Activated B cell treated with CpG ODN at 0.5 μM for 24 hours (primary cell): ENCODE data around the gene SMPD1. TPM values are rescaled to one million over a fixed set of nuclear protein-coding genes. Genes with fewer than 3 reads are reported as not detected.
A peak's percentile ranks its signal among the peaks of the same experiment; 100 is the strongest.

Experiments
- ATAC-seq: fragments of 200-7000 bp; cut with Tn5 transposase; one replicate; pipeline ENCODE4 v1.10.0; 2021; ENCODE audit warnings: low read depth, mild to moderate bottlenecking, moderate library complexity
- CTCF ChIA-PET: fragments of 350-600 bp; sonication (Branson Sonifier 250); formaldehyde crosslinking; loops from one replicate; lab custom pipeline; 2021; ENCODE audit warnings: antibody characterized with exemption; lab: Charles Lee
- POLR2A ChIA-PET: fragments of 350-600 bp; sonication (Branson Sonifier 250); formaldehyde crosslinking; loops from one replicate; lab custom pipeline; 2021; ENCODE audit warnings: antibody characterized with exemption; lab: Charles Lee
- DNase-seq: peaks from one replicate; pipeline ENCODE4 v3.0.0; 2022
- H3K27ac Mint-ChIP-seq: one replicate; pipeline ENCODE4 v1.8.0; 2020; ENCODE audit warnings: mixed read lengths
- H3K27me3 Mint-ChIP-seq: one replicate; pipeline ENCODE4 v1.8.0; 2021; ENCODE audit warnings: mixed read lengths
- H3K36me3 Mint-ChIP-seq: one replicate; pipeline ENCODE4 v1.8.0; 2021; ENCODE audit warnings: low read depth, mixed read lengths
- H3K4me1 Mint-ChIP-seq: one replicate; pipeline ENCODE4 v1.8.0; 2021; ENCODE audit warnings: mixed read lengths
- H3K4me3 Mint-ChIP-seq: one replicate; pipeline ENCODE4 v1.8.0; 2020; ENCODE audit warnings: mild to moderate bottlenecking, mixed read lengths
- H3K9me3 Mint-ChIP-seq: one replicate; pipeline ENCODE4 v1.8.0; 2020; ENCODE audit warnings: mixed read lengths
- intact Hi-C: fragments of 100-400 bp; cut with micrococcal nuclease; formaldehyde crosslinking; loops from one replicate; pipeline ENCODE4 v1.15.1; 2024
- total RNA-seq: library from RNA; stranded (reverse); gene quantifications from 2 replicates; pipeline ENCODE4 v1.2.3, GENCODE V29; 2022
- TF ChIP-seq, protein P1 (sequence below): fragments of 200-600 bp; IDR thresholded peaks from one replicate; pipeline ENCODE4 v1.8.0; 2022; ENCODE audit warnings: antibody characterized with exemption, mild to moderate bottlenecking

SMPD1 gene
- total RNA-seq, 1 donor from 2014 or later, result 16.9 TPM

- Mint-ChIP-seq H3K27ac (no peak overlapping the region), H3K9me3 (no peaks in the 10 kb centered on the region), H3K4me1 (peaks cover 38% of the 10 kb centered on the region), H3K4me3 (no peak overlapping the region), H3K36me3 (peaks cover 2% of the 10 kb centered on the region), H3K27me3 (no peaks in the 10 kb centered on the region)
- intact Hi-C loops, result no loop called here
- POLR2A ChIA-PET, result interaction anchor here (2.0 to 3.2 kb wide), 4 partner anchors 8 to 18 kb away, joined by 6 to 45 read pairs (median 14); partner anchors contain the start of genes APBB1 and SMPD1
- TF ChIP-seq, protein P1, sequence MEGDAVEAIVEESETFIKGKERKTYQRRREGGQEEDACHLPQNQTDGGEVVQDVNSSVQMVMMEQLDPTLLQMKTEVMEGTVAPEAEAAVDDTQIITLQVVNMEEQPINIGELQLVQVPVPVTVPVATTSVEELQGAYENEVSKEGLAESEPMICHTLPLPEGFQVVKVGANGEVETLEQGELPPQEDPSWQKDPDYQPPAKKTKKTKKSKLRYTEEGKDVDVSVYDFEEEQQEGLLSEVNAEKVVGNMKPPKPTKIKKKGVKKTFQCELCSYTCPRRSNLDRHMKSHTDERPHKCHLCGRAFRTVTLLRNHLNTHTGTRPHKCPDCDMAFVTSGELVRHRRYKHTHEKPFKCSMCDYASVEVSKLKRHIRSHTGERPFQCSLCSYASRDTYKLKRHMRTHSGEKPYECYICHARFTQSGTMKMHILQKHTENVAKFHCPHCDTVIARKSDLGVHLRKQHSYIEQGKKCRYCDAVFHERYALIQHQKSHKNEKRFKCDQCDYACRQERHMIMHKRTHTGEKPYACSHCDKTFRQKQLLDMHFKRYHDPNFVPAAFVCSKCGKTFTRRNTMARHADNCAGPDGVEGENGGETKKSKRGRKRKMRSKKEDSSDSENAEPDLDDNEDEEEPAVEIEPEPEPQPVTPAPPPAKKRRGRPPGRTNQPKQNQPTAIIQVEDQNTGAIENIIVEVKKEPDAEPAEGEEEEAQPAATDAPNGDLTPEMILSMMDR, result no peak
- DNase-seq (no peak), ATAC-seq (no peak)
- CTCF ChIA-PET, result no interaction called here
Measured at GRCh38 chr11:6400431-6401345, 10.4 kb downstream of the SMPD1 start.

- no peak overlapping the region for H3K27ac Mint-ChIP-seq
- DNase-seq, result no peak
- H3K4me3 Mint-ChIP-seq, result no peak overlapping the region
- ATAC-seq, result no peak
- ChIA-PET CTCF (no interaction called here), POLR2A (interaction anchor here (2.0 to 3.2 kb wide), 3 partner anchors 9 to 17 kb away, joined by 7 to 45 read pairs (median 20); partner anchors contain the start of genes APBB1 and SMPD1)
- no peaks in the 10 kb centered on the region for H3K36me3 Mint-ChIP-seq
- no peaks in the 10 kb centered on the region for H3K27me3 Mint-ChIP-seq
- peaks cover 45% of the 10 kb centered on the region for H3K4me1 Mint-ChIP-seq
- TF ChIP-seq, protein P1, result no peak
- H3K9me3 Mint-ChIP-seq, result no peaks in the 10 kb centered on the region
- intact Hi-C loops, result no loop called here
Measured at GRCh38 chr11:6401464-6401863, 11.2 kb downstream of the SMPD1 start.

- DNase-seq, result no peak
- intact Hi-C loops, result loop anchor here (1.0 to 2.0 kb wide), 2 partner anchors 12 to 17 kb away; partner anchors contain the start of genes APBB1 and SMPD1
- POLR2A ChIA-PET, result interaction anchor here (1.1 to 3.2 kb wide), 5 partner anchors 9 to 210 kb away, joined by 3 to 45 read pairs (median 7); partner anchors contain the start of genes APBB1, SMPD1 and TAF10
- H3K36me3 Mint-ChIP-seq, result no peaks in the 10 kb centered on the region
- peak; percentile 19 for ATAC-seq
- CTCF ChIA-PET, result interaction anchor here (1.5 to 2.2 kb wide), 2 partner anchors 23 to 42 kb away, joined by 9 to 11 read pairs; no protein-coding TSS in a partner anchor
- H3K4me3 Mint-ChIP-seq, result peak overlapping the region; percentile 75
- no peaks in the 10 kb centered on the region for H3K9me3 Mint-ChIP-seq
- no peaks in the 10 kb centered on the region for H3K27me3 Mint-ChIP-seq
- peak overlapping the region; percentile 85 for H3K27ac Mint-ChIP-seq
- peaks cover 49% of the 10 kb centered on the region for H3K4me1 Mint-ChIP-seq
- TF ChIP-seq, protein P1, result no peak
Measured at GRCh38 chr11:6402061-6402470, 11.8 kb downstream of the SMPD1 start.

- Mint-ChIP-seq H3K27ac (peak overlapping the region; percentile 85), H3K9me3 (no peaks in the 10 kb centered on the region), H3K4me3 (peak overlapping the region; percentile 75), H3K27me3 (no peaks in the 10 kb centered on the region), H3K36me3 (peaks cover 1% of the 10 kb centered on the region), H3K4me1 (peaks cover 53% of the 10 kb centered on the region)
- ATAC-seq (peak; percentile 90), DNase-seq (peak; percentile 30)
- TF ChIP-seq, protein P1, result no peak
- ChIA-PET POLR2A (interaction anchor here (0.6 to 3.2 kb wide), 8 partner anchors 10 to 210 kb away, joined by 3 to 45 read pairs (median 7); partner anchors contain the start of genes APBB1, SMPD1 and TAF10), CTCF (interaction anchor here (1.5 to 2.2 kb wide), 2 partner anchors 23 to 41 kb away, joined by 9 to 11 read pairs; no protein-coding TSS in a partner anchor)
- intact Hi-C loops, result loop anchor here (1.0 to 2.0 kb wide), 2 partner anchors 12 to 16 kb away; partner anchors contain the start of genes APBB1 and SMPD1
Measured at GRCh38 chr11:6402561-6402981, 12.3 kb downstream of the SMPD1 start.
